Hepatocyte (in vitro differentiated cells): ENCODE measurements around the gene KCTD19. TPM values are rescaled to one million over a fixed set of nuclear protein-coding genes. Genes with fewer than 3 reads are reported as not detected.

Experiments used
- DNase-seq: peaks from one replicate; pipeline ENCODE4 v3.0.0-alpha.2; 2016; ENCODE audit warnings: low spot score
- H2AFZ ChIP-seq: fragments of 200-600 bp; sonication (generic); 2 replicates; pipeline ENCODE4 v1.6.0; 2016; ENCODE audit warnings: antibody characterized with exemption, mild to moderate bottlenecking
- H3K27ac ChIP-seq: fragments of 200-600 bp; sonication (generic); 2 replicates; pipeline ENCODE4 v1.5.1; 2016; ENCODE audit warnings: mild to moderate bottlenecking
- H3K27me3 ChIP-seq: fragments of 200-600 bp; sonication (generic); 2 replicates; pipeline ENCODE4 v1.6.1; 2016
- H3K36me3 ChIP-seq: fragments of 200-600 bp; sonication (generic); replicated peaks from 2 replicates; pipeline ENCODE4 v1.5.1; 2016; ENCODE audit warnings: low read depth; ENCODE audit not compliant: insufficient read depth
- H3K4me1 ChIP-seq: fragments of 200-600 bp; sonication (generic); 2 replicates; pipeline ENCODE4 v1.5.1; 2016; ENCODE audit warnings: mild to moderate bottlenecking, moderate library complexity; ENCODE audit not compliant: insufficient read depth
- H3K4me2 ChIP-seq: fragments of 200-600 bp; sonication (generic); 2 replicates; pipeline ENCODE4 v1.6.0; 2016
- H3K4me3 ChIP-seq: fragments of 200-600 bp; sonication (generic); 2 replicates; pipeline ENCODE4 v1.5.1; 2016; ENCODE audit warnings: mild to moderate bottlenecking
- H3K79me2 ChIP-seq: fragments of 200-600 bp; sonication (generic); 2 replicates; pipeline ENCODE4 v1.6.0; 2017; ENCODE audit warnings: mild to moderate bottlenecking
- H3K9me2 ChIP-seq: fragments of 200-600 bp; sonication (generic); replicated peaks from 2 replicates; pipeline ENCODE4 v1.6.0; 2017; ENCODE audit warnings: mild to moderate bottlenecking; ENCODE audit not compliant: insufficient read depth
- H3K9me3 ChIP-seq: fragments of 200-600 bp; sonication (generic); 2 replicates; pipeline ENCODE4 v1.5.1; 2016; ENCODE audit warnings: low read depth, mild to moderate bottlenecking
- H4K20me1 ChIP-seq: fragments of 200-600 bp; sonication (generic); 2 replicates; pipeline ENCODE4 v1.6.0; 2016; ENCODE audit warnings: mild to moderate bottlenecking; ENCODE audit not compliant: insufficient read depth, poor library complexity, severe bottlenecking
- EZH2 ChIP-seq: fragments of 200-600 bp; sonication (generic); IDR thresholded peaks from 2 replicates; pipeline ENCODE4 v1.6.1; 2016; ENCODE audit warnings: antibody characterized with exemption, mild to moderate bottlenecking, borderline replicate concordance
- EZH2phosphoT487 ChIP-seq: fragments of 200-600 bp; sonication (generic); IDR thresholded peaks from one replicate; pipeline ENCODE4 v1.6.1; 2018; ENCODE audit warnings: antibody characterized with exemption, mild to moderate bottlenecking, low read depth, moderate library complexity; ENCODE audit not compliant: unreplicated experiment, severe bottlenecking
- WGBS: methylation state at CpG from one replicate; pipeline ENCODE4 v1.1.6; 2016; ENCODE audit warnings: low lambda C conversion rate; ENCODE audit errors: missing lambda C conversion rate; 5-methylcytosine and 5-hydroxymethylcytosine counted together
- polyA plus RNA-seq: library from polyadenylated mRNA; unstranded; fragments of >200 nt; fragmentation: Nextera tagmentation; extraction: Ambion mirVana; gene quantifications from 2 replicates; pipeline ENCODE4 v1.2.1, GENCODE V29; 2016
- total RNA-seq: library from RNA; depleted of rRNA; stranded (reverse); fragments of >200 nt; gene quantifications from 2 replicates; pipeline ENCODE4 v1.2.3, GENCODE V29; 2014
- TF ChIP-seq, protein P1 (sequence below): fragments of 200-600 bp; sonication (generic); IDR thresholded peaks from 2 replicates; pipeline ENCODE4 v1.5.1; 2016; ENCODE audit warnings: antibody characterized with exemption, mild to moderate bottlenecking; ENCODE audit not compliant: poor library complexity

The KCTD19 gene
- total and polyA plus RNA-seq, 2 experiments from 2014 or later, result not detected

DNA sequence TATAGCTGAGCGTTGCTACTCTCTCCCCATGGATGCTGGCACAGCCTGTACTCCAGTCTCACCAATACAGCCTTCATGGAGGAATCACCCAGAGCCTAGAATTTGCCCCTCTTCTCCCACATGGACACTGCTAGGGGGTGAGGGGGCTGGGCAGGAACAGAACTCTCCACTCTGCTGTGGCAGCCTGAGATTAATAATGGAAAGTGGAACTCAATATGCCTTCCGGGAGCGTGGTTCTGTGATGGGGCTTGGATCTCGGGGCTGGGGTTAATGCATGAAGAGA is 76.6 kb downstream of the KCTD19 start:
- no peaks in the 10 kb centered on the region for H3K9me3 ChIP-seq
- H3K79me2 ChIP-seq, result peaks cover 2% of the 10 kb centered on the region
- H3K27ac ChIP-seq, result no peak overlapping the region
- no peak overlapping the region for H2AFZ ChIP-seq
- peaks cover 24% of the 10 kb centered on the region for H3K4me1 ChIP-seq
- no peak overlapping the region for H3K4me2 ChIP-seq
- peaks cover 28% of the 10 kb centered on the region for H3K27me3 ChIP-seq
- 78% methylated on average over 4 of the region's 4 CpGs for WGBS
- TF ChIP-seq EZH2 (no peak), EZH2phosphoT487 (no peak)
- TF ChIP-seq, protein P1, sequence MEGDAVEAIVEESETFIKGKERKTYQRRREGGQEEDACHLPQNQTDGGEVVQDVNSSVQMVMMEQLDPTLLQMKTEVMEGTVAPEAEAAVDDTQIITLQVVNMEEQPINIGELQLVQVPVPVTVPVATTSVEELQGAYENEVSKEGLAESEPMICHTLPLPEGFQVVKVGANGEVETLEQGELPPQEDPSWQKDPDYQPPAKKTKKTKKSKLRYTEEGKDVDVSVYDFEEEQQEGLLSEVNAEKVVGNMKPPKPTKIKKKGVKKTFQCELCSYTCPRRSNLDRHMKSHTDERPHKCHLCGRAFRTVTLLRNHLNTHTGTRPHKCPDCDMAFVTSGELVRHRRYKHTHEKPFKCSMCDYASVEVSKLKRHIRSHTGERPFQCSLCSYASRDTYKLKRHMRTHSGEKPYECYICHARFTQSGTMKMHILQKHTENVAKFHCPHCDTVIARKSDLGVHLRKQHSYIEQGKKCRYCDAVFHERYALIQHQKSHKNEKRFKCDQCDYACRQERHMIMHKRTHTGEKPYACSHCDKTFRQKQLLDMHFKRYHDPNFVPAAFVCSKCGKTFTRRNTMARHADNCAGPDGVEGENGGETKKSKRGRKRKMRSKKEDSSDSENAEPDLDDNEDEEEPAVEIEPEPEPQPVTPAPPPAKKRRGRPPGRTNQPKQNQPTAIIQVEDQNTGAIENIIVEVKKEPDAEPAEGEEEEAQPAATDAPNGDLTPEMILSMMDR, result no peak
- H3K4me3 ChIP-seq, result no peak overlapping the region
- H3K9me2 ChIP-seq, result no peaks in the 10 kb centered on the region
- H4K20me1 ChIP-seq, result no peaks in the 10 kb centered on the region
- no peaks in the 10 kb centered on the region for H3K36me3 ChIP-seq
- DNase-seq, result no peak

DNA sequence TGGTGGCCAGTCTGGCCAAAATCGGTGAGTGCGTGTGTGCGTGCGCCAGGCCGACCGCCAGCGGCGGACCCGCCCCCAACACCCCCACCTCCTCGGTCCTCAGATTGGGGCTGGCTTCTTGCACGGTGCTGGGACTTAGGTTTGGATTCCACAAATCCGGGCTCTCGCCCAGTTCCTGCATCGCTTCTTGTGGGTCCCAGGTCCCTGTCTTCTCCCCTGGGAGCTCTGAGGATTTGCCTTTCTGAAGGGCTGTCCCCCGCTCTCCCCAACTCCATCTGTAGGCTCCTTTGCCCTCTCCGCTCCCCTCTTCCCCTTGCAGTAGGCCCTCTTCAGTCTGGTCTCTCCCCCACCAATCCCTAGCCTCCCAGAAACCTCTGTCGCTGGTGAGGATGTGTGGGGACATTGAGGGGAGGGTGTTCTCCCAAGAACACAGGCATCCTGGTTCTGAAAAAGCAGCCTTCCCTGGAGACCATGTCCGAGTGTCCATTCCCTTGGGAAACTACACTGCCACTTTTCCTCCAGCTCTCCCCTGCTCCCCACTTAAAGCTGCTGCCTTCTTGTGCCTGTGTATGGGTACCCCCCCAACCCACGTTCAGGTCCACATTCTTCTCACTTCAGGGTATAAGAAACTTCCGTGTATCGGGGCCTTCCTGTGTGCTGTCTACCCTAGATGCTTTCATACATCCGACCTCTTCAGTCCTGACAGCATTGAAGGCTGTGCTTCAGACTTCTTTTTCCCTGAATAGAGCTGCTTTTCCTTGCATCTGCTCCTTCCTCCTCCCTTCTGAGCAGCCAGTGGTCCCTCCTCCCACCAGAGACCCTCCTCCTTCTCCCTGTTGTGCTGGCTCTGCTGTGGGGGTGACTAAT is 77.1 kb downstream of the KCTD19 start:
- Histone ChIP-seq H3K27ac (no peak overlapping the region), H3K4me1 (peaks cover 26% of the 10 kb centered on the region), H3K9me3 (no peaks in the 10 kb centered on the region), H3K4me3 (peak overlapping the region; percentile 70), H3K36me3 (no peaks in the 10 kb centered on the region), H4K20me1 (no peaks in the 10 kb centered on the region), H2AFZ (peak overlapping the region; percentile 56), H3K27me3 (peaks cover 28% of the 10 kb centered on the region), H3K9me2 (no peaks in the 10 kb centered on the region), H3K79me2 (peaks cover 4% of the 10 kb centered on the region), H3K4me2 (peak overlapping the region; percentile 99)
- 19% methylated on average over 22 of the region's 22 CpGs for WGBS
- no peak for DNase-seq
- TF ChIP-seq, protein P1, result no peak
- no peak for TF ChIP-seq EZH2
- TF ChIP-seq EZH2phosphoT487, result no peak

DNA sequence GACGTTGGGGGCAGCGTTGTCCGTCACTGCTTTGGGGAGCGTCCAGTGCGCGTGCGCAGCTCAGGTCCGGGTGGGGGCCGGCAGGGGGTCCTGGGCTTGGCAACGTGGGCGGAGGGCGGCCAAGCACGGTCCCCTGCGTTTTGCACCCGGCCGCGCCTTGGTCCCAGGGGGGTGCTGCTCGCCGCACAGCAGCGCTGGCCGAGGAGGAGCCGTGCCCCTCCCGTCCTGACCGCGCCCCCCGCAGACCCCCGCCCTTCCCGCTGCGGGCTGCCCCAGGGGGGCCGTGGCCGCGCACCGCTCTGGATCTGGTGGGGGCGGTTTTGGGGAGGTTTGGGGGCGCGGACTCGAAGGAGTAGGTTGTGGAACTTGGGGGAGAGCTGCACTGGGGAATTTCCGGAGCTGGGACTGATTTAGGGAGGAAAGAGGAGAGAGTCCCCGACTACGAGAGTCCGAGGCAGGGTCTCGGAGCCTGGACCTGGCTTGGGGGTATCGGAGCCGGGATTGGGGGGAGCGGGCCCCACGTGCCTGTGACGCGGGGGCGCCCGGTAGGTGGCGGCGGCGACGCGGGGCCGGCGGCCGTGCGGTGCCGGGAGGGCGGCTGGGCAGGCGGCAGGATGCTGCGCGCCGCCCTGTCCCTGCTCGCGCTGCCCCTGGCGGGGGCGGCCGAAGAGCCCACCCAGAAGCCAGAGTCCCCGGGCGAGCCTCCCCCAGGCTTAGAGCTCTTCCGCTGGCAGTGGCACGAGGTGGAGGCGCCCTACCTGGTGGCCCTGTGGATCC is 78.0 kb downstream of the KCTD19 start, which contains the start of gene SLC9A5:
Gene SLC9A5, plus strand, starts transcription at position 579 of the 777 bp plus-strand sequence. Its CDS starts 36 bp downstream, at position 615.
- DNase-seq, result peak; percentile 40
- Histone ChIP-seq H4K20me1 (no peaks in the 10 kb centered on the region), H2AFZ (peak within 1 kb of the TSS; percentile 56), H3K9me3 (no peaks in the 10 kb centered on the region), H3K36me3 (no peaks in the 10 kb centered on the region), H3K9me2 (no peaks in the 10 kb centered on the region), H3K4me1 (peaks cover 26% of the 10 kb centered on the region), H3K4me3 (peak within 1 kb of the TSS; percentile 70), H3K79me2 (peaks cover 7% of the 10 kb centered on the region), H3K27me3 (peaks cover 28% of the 10 kb centered on the region), H3K4me2 (peak within 1 kb of the TSS; percentile 99), H3K27ac (no peak within 1 kb of the TSS)
- WGBS, result 2% methylated on average over 14 of the region's 75 CpGs
- no peak for TF ChIP-seq EZH2
- TF ChIP-seq, protein P1, result peak; percentile 11
- no peak for TF ChIP-seq EZH2phosphoT487
